ENCODE results near the gene RFNG.

The RFNG gene

DNA sequence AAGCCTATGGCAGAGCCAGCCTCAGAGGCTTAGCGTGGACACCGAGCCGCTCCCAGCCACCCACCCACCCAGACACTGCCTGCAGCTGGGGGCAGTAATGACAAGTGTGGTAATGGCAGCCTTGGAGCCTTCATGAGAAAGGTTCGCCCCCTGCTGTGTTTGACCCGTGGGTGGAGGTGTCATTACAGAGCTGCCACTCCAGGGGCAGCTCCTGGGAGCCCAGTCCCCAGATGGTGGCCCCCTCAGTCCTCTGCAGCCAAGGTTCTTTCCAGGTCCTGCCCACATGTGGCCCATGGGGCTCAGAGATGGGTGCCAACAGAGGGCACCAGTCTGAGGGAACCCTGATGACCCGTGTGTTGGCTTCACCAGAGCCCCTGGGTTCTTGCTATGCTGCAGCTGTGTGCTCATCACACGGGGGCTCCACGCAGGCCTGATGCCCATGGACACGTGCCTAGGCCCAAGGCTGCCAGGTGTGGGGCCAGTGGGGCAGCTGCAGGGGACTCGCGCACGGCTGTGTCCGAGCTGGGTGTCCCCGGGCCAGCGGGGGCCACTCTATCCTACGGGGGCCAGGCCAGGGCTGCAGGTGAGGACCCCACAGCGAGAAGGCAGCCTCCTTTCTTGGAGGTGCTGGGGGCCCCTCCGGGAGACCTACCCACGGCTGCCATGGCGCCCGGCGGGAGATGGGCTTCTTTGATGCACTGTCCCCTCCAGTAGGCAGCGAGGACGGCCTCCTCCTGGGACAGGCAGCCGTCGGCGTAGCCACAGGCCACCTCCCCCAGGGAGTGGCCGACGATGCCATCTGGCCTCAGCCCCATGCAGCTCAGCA is 38.3 kb upstream of the RFNG start:
- DNase-seq: no peak

DNA sequence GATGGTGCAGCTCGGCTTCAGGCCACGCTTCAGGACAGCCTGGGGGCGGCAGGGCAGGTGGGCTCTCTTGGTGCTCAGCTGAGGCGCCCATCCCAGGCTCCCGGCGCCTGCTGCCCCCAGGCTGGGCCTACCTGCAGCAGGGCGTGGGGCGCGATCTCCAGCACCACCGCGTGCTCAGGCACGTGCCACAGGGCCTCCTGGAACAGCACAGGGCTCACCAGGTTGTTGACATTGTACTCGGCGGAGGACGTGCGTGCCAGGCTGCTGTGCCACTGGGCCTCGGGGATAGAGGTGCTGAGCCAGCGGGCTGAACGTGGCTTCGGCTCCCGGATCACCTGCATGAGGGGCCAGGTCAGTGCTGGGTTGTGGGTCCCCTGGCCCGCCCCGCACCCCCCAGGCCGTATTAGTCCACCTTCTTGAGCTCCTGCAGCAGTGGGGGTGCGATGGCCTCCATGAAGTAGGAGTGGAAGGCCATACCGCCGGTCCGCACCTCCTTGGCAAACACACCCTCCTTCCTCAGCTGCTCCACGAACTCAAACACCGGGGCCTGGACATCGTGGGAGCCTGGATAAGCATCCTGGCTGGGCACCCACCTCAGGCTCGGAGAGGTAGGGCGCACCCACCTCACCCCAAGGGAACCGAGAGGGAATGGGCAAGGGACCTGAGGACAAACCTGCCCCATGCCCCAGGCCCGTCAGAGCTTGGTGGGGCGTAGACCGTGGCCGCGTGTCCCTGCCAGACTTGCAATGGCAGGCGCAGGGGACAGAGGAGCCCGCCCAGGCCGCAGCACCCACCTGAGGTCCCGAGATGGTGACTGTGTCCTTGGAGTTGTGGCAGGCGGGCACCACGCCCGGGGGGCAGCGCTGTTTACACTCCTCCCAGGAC is 37.5 kb upstream of the RFNG start:
- no peak for DNase-seq

- DNase-seq: no peak
These were observed 36.6 kb upstream of the RFNG start for GRCh38 chr17:82087961-82088837.

DNA sequence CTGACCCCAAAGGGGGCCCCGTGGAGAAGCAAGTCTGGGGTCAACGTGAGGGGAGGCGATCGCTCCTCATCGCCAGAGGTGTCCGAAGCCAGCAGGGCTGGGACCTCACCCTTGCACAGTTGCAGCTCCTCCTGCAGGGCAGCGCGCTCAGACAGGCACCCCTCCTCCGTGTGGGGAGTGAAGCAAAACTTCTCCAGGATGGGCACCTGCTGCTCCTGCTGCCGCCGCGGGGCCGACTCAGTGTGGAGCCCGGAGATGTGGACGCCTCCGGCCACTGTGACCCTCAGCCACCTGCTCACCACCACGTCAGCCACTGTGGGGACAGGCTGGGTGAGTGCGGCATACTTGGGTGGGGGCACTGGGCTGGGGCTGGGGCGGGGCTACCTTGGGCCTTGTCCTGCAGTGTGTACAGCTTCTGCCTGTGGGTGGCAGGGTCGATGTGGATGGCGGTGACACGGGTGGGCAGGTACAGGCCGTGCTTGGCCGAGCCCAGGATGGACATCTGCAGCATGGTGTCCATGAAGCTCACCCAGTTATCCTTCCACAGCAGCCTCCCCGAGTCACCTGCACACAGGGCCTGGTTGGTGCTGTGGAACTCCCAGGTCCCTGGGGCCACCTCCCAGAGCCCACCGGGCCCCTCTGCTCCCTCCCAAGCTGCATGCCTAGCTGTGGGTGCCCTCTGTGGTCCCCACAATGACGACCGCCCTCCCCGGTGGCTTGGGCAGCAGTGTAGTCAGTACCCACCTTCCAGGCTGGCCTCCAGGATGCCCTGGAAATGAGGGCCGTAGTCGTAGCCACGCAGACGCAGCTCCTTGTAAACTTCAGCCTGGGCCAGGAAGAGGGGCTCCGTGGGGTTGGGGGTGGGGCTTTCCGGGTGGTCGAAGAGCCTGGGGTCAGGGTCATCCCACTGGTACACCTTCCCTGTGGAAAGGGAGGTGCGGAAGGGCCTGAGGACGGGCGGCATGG is 35.6 kb upstream of the RFNG start:
- DNase-seq: no peak

- no peak for DNase-seq
These were observed 34.5 kb upstream of the RFNG start for GRCh38 chr17:82085931-82086764.

DNA sequence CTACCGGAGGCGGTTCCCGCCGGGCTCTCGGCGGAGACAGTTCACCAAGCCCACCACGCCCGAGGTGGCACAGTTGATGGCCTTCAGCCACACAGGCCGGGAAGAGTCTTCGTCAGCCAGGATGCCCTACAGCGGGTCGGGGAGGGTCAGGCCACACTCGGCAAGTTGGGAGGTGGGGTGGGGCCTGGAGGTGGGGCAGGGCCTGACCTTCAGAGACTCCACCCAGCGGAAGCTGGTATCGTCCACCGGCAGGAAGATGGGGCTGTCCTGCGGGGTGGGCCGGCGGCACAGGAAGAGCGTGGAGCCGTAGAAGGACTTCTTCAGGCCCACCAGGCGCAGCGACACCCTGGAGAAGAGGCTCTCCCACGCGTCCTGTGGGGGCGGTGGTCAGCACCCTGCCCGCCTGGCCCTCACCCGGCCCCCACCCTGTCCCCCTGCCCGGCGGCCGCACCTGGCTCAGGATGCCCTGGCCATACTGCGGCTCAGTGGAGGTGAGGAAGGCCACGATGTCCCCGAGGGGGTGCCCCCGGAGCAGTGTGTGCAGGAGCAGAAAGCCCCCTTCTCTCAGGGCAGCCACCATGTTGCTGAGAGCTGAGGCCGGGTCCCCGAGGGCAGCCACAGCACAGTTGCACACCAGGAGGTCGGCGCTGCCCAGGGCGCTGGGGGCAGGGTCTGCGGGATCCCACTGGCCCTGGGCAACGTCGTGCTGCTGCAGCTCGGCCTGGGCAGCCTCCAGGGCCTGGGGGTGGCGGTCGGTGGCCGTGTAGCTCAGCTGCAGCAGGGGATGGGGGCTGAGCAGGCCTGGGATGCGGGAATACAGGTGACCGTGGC is 33.6 kb upstream of the RFNG start:
- no peak for DNase-seq

DNA sequence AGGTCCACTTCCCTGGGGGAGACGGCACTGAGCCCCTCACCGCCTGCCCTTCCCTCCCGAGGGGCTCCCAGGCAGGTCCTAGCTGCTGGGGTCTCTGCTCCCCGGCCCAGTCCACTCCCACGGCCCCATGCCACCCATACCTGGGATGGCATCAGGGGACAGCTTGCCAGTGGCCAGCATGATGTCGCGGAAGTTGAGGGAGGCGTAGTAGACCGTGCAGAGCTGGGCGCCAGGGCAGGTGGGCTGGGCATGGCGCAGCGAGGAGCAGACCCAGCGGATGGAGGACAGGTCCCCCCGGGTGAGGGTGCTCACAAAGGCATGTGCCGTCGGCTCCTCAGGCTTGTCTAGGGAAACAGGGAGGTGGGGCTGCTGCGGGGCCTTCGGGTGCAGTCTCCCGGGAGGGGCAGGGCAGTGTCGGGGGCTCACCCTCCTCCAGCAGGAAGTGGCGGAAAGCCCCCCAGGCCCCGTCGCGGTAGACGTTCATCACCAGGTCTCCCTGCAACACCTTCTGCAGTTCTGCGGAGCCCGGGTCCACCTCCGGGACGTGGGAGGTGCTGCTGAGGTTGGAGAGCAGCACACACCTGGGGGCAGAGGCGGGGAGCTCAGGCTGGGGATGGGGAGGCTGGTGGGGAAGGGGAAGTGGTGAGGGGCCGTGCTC is 32.9 kb upstream of the RFNG start:
- no peak for DNase-seq

GRCh38 chr17:82083533-82084359 is 32.1 kb upstream of the RFNG start:
- no peak for DNase-seq

- DNase-seq: no peak
These were observed 31.4 kb upstream of the RFNG start for GRCh38 chr17:82083009-82083408.

DNA sequence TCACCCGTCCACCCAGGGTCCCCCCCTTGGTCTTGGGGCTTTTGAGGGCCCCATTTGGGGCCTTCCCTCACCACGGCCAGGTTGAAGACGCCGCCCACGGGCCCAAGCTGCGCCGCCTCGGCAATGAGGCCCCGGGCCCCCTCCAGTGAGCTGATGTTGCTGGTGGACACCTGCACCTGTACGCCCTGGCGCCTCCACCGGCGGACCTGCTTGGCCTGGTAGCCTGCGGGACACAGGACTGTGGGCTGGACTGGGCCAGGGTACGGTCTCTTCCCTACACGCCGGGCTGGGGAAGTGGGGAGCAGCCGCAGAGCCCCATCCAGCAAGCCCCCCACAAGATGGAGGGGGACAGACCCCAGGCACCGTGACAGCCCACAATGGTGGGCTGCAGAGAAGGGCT is 30.8 kb upstream of the RFNG start:
- DNase-seq: no peak

DNA sequence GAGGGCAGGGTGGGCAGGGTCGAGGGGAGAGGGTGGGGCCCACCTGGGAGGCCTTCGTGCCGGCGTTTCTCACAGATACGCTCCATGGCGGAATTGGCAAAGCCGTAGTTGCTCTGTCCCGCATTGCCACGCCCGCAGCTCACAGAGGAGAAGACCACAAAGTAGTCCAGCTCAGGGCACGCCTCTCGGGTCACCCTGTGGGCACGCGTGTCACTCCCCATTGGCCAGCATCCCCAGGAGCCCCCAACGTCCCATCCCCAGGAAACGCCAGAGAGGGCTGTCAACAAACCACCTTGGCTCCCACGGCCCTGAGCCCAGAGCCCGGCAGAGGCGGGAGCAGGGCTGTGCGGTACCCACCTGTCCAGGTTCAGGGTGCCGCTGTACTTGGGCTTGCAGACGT is 30.4 kb upstream of the RFNG start:
- DNase-seq: no peak

GRCh38 chr17:82081546-82081945 is 29.9 kb upstream of the RFNG start:
- no peak for DNase-seq

- DNase-seq: no peak
These were observed 29.3 kb upstream of the RFNG start for GRCh38 chr17:82080789-82081464.

DNA sequence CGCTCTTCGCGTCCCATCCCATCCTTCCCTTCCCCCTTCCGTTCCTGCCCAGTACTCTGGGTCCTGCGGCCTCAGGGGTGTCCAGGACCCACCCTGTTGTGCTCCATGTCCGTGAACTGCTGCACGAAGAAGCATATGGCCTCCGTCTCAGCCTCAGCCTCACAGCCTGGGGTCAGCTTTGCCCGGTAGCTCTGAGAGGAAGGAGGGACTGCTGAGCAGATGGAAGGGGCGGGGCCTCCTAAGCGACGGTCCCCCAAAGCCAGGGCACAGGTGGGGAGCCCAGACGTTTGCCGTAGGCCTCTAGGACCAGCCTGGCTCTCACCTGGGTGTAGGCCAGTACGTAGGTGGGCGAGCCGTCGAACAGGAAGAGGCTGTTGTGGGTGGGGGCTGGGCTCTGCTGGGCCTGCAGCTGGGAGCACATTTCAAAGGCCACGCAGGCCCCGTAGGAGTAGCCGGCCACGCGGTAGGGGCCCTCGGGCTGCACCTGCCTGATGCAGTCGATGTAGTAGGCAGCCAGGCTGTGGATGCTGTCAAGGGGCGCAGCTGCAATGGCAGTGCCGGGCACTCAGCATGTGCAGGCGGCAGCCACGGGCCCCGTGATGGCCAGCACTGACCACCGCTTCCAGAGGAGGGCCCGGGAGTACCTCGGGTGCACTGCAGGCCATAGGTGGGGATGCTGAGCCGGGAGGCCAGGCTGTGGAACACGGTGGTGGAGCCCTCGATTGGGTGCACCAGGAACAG is 28.6 kb upstream of the RFNG start:
- DNase-seq: no peak

DNA sequence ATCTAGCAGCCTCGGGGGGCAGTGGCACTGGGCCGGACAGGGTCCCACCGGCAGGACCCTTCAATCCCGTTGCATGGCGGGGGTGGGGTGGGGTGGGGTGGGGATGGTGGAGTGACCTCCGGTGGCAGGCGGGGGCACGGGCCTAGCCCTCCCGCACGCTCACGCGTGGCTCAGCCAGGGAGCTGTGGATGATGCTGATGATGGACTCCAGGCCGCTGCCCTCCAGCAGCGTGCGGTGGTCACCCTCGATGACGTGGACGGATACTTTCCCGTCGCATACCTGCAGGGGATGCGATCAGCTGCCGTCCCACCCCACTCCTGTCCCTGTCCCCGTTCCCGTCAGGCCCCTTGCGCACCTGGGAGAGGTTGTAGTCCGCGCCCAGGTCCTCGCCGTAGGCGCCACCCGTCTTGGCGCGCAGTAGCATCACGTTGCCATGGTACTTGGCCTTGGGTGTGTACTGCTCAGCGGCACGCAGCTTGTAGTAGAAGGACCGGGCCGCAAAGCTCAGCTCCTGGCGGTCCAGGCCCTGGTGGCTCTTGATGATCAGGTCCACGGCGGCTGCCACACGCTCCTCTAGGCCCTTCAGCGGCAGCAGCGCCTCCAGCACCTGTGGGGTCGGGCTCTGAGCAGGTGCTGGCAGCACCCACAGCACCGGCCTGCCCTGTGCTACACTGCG is 27.5 kb upstream of the RFNG start:
- no peak for DNase-seq

DNA sequence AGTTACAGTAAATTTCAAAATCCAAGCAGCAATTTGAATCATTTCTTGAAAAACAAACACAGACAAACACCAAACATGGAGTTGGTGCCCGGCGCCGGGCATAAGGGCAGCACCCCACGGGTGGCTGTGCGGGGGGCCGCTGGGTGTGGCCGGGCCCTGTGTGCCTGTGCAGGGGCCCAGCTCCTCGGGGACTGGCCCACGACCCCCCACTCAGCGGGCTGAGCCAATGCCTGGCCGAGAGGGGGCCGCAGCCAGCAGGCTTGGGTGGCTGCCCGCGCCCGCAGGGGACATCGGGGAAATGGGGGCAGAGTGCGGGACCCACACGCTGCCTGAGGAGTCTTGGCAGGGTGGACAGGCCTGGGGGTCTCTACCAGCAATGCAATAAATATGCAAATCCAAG is 26.8 kb upstream of the RFNG start:
- no peak for DNase-seq

Measured in activated CD4-positive, alpha-beta T cell treated with anti-CD3 and anti-CD28 coated beads for 1 hour (primary cell).